Measurements from ENCODE around the gene YJEFN3. TPM values are rescaled to one million over a fixed set of nuclear protein-coding genes. Genes with fewer than 3 reads are reported as not detected.

The YJEFN3 gene
- polyA plus RNA-seq, 1 donor (not counting 4 experiments of a cell fraction or from before 2014, with no cell fraction given): 1.2 TPM

GRCh38 chr19:19546751-19547162, 18.0 kb downstream of the YJEFN3 start:
- Histone ChIP-seq H3K4me2 (ENCODE audit: control insufficient read depth, extremely low read depth, insufficient read depth, low read depth, low read length) (no peak overlapping the region), H3K36me3 (ENCODE audit: control insufficient read depth in 2 of 2, extremely low read depth in 1 of 2, insufficient read depth in 2 of 2, low read length in 2 of 2) (no peaks in the 10 kb centered on the region), H3K27ac (ENCODE audit: control insufficient read depth, insufficient read depth, low read length) (no peak overlapping the region), H3K27me3 (ENCODE audit: control insufficient read depth, extremely low read depth, insufficient read depth, low read length) (peaks cover 32% of the 10 kb centered on the region), H3K79me2 (ENCODE audit: control insufficient read depth, insufficient read depth, low read length) (no peaks in the 10 kb centered on the region), H4K20me1 (ENCODE audit: control insufficient read depth, extremely low read depth, insufficient read depth, low read length) (no peaks in the 10 kb centered on the region), H3K4me3 (ENCODE audit: control insufficient read depth in 2 of 3, extremely low read depth in 1 of 3, insufficient read depth in 2 of 3, low read depth in 1 of 3, low read length in 3 of 3) (no peak overlapping the region), H3K4me1 (ENCODE audit: control insufficient read depth, extremely low read depth, insufficient read depth, low read length) (no peaks in the 10 kb centered on the region), H2AFZ (ENCODE audit: control insufficient read depth, low read length) (no peak overlapping the region), H3K9me1 (ENCODE audit: control insufficient read depth, extremely low read depth, insufficient read depth, low read length) (no peaks in the 10 kb centered on the region), H3K9ac (ENCODE audit: control insufficient read depth, extremely low read depth, insufficient read depth, low read length) (no peak overlapping the region), H3K9me3 (ENCODE audit: control insufficient read depth, low read depth, low read length) (no peaks in the 10 kb centered on the region)
- FAIRE-seq (no peak), DNase-seq (ENCODE audit: low read depth, low spot score) (no peak)
- TF ChIP-seq CTCF (optimal IDR thresholded peaks at IDR 0.05 in 1 of 3, IDR thresholded peaks at IDR 0.05 in 1 of 3, conservative IDR thresholded peaks at IDR 0.05 in 1 of 3; ENCODE audit: extremely low read depth in 1 of 3, insufficient read depth in 2 of 3, low read length in 3 of 3) (no peak), EZH2 (IDR thresholded peaks at IDR 0.05; ENCODE audit: low read length) (no peak)
- dilution Hi-C loops (cut with MboI; ENCODE audit: extremely low pct_ligation_motif_present, low sequenced_read_pairs): no loop called here

DNA sequence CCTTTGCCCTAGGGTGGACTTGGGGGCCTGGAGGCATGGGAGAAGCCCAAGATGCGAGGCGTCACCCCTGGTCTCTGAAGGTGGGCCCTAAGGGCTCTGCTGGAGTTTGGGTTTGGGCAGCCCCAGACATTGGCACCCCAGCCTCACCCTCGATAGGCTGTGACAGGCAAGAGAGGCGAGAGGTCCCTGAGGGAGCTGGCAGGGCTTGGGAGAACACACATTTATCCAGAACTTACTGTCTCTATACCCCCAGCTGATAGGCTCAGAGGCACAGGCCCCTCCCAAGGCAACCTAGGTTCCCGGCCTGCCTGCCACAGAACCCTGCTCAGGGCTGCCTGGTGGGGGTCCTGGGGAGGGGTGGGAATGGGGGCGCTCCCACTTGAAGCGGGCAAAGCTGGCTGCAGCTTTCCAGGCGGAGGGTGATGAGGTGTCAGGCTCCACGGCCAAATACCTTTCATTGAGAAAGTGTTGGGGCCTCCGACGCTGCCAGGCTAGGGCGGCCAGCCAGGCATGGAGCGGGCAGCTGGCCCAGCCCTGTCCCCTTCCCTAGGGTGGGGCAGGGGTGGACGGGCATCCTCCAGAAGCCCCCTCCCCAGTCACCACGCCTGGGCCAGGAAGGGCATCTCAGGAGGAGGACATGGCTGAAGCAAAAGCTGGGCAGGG, 19.1 kb downstream of the YJEFN3 start:
- H3K9me1 ChIP-seq (ENCODE audit: control insufficient read depth, extremely low read depth, insufficient read depth, low read length): no peaks in the 10 kb centered on the region
- H3K27me3 ChIP-seq (ENCODE audit: control insufficient read depth, extremely low read depth, insufficient read depth, low read length): peaks cover 32% of the 10 kb centered on the region
- no peak overlapping the region for H3K27ac ChIP-seq (ENCODE audit: control insufficient read depth, insufficient read depth, low read length)
- dilution Hi-C loops (cut with MboI; ENCODE audit: extremely low pct_ligation_motif_present, low sequenced_read_pairs): no loop called here
- no peaks in the 10 kb centered on the region for H3K36me3 ChIP-seq (ENCODE audit: control insufficient read depth in 2 of 2, extremely low read depth in 1 of 2, insufficient read depth in 2 of 2, low read length in 2 of 2)
- H2AFZ ChIP-seq (ENCODE audit: control insufficient read depth, low read length): no peak overlapping the region
- no peaks in the 10 kb centered on the region for H3K9me3 ChIP-seq (ENCODE audit: control insufficient read depth, low read depth, low read length)
- DNase-seq (ENCODE audit: low read depth, low spot score): no peak
- no peaks in the 10 kb centered on the region for H4K20me1 ChIP-seq (ENCODE audit: control insufficient read depth, extremely low read depth, insufficient read depth, low read length)
- no peak overlapping the region for H3K4me2 ChIP-seq (ENCODE audit: control insufficient read depth, extremely low read depth, insufficient read depth, low read depth, low read length)
- no peak overlapping the region for H3K4me3 ChIP-seq (ENCODE audit: control insufficient read depth in 2 of 3, extremely low read depth in 1 of 3, insufficient read depth in 2 of 3, low read depth in 1 of 3, low read length in 3 of 3)
- TF ChIP-seq CTCF (optimal IDR thresholded peaks at IDR 0.05 in 1 of 3, IDR thresholded peaks at IDR 0.05 in 1 of 3, conservative IDR thresholded peaks at IDR 0.05 in 1 of 3; ENCODE audit: extremely low read depth in 1 of 3, insufficient read depth in 2 of 3, low read length in 3 of 3): no peak
- no peak for TF ChIP-seq EZH2 (IDR thresholded peaks at IDR 0.05; ENCODE audit: low read length)
- no peaks in the 10 kb centered on the region for H3K79me2 ChIP-seq (ENCODE audit: control insufficient read depth, insufficient read depth, low read length)
- H3K4me1 ChIP-seq (ENCODE audit: control insufficient read depth, extremely low read depth, insufficient read depth, low read length): no peaks in the 10 kb centered on the region
- FAIRE-seq: no peak
- H3K9ac ChIP-seq (ENCODE audit: control insufficient read depth, extremely low read depth, insufficient read depth, low read length): no peak overlapping the region
